Esophagus muscularis mucosa (tissue), 4 donors: ENCODE results near the gene BARX1. TPM values are rescaled to one million over a fixed set of nuclear protein-coding genes. Genes with fewer than 3 reads are reported as not detected.
A peak's percentile ranks its signal among the peaks of the same experiment; 100 is the strongest.
"Not testable (repeated sequence)": the region's sequence is repeated elsewhere in the genome, so short reads cannot be mapped to it uniquely, and the experiment has no call there.

Experiments
- DNase-seq: peaks from one replicate; pipeline ENCODE4 v3.0.0-alpha.2; 2017; ENCODE audit errors: extremely low spot score
- H3K27ac ChIP-seq, 4 donors: fragments of 200-600 bp; sonication (generic); replicated peaks in 1 of 4; 1 replicate in 3 of 4; 2 replicates in 1 of 4; pipeline ENCODE4 v1.5.1; 2016 to 2019; ENCODE audit warnings: mild to moderate bottlenecking in 1 of 4
- H3K27me3 ChIP-seq, 4 donors: fragments of 200-600 bp; sonication (generic); one replicate each; pipeline versions ENCODE4 v1.5.1 to v1.6.0; 2016 to 2019
- H3K36me3 ChIP-seq, 4 donors: fragments of 200-600 bp; sonication (generic); one replicate each; pipeline ENCODE4 v1.5.1; 2016 to 2019
- H3K4me1 ChIP-seq, 4 donors: fragments of 200-600 bp; sonication (generic); one replicate each; pipeline ENCODE4 v1.5.1; 2016 to 2019
- H3K4me3 ChIP-seq, 4 donors: fragments of 200-600 bp; sonication (generic); 1 replicate in 2 of 4; 2 replicates in 2 of 4; pipeline ENCODE4 v1.5.1; 2016 to 2019; ENCODE audit warnings: mild to moderate bottlenecking in 4 of 4, moderate library complexity in 1 of 4
- H3K9me3 ChIP-seq, 4 donors: fragments of 200-600 bp; sonication (generic); 1 replicate in 3 of 4; 2 replicates in 1 of 4; pipeline ENCODE4 v1.5.1; 2016 to 2019
- EP300 ChIP-seq: sonication (generic); formaldehyde crosslinking; IDR thresholded peaks from one replicate; pipeline ENCODE4 v1.6.1; 2017; ENCODE audit warnings: antibody characterized with exemption
- POLR2A ChIP-seq: fragments of 450-650 bp; IDR thresholded peaks from one replicate; pipeline ENCODE4 v1.6.1; 2017; ENCODE audit warnings: antibody characterized with exemption, moderate library complexity, mild to moderate bottlenecking, low read depth
- POLR2AphosphoS5 ChIP-seq, 2 donors: sonication (generic); formaldehyde crosslinking; IDR thresholded peaks; one replicate each; pipeline ENCODE4 v1.6.1; 2017; ENCODE audit warnings: antibody characterized with exemption in 2 of 2
- WGBS: methylation state at CpG from one replicate; pipeline ENCODE4 v1.1.5; 2018; 5-methylcytosine and 5-hydroxymethylcytosine counted together
- intact Hi-C: fragments of 100-400 bp; cut with DNase I; formaldehyde crosslinking; loops from one replicate; pipeline ENCODE4 v1.15.1; 2023
- total RNA-seq, 4 donors: library from RNA; depleted of rRNA; stranded (reverse); fragments of >200 nt; gene quantifications; one replicate each; pipeline versions ENCODE4 v1.1.0 to v1.2.1, GENCODE V29; 2016
- TF ChIP-seq, protein P1 (sequence below), 3 experiments: fragments of 200-600 bp in 2 of 3; fragments of 450-650 bp in 1 of 3; sonication (generic) in 2 of 3; IDR thresholded peaks; one replicate each; pipeline ENCODE4 v1.5.1; 2017 to 2019; ENCODE audit warnings: antibody characterized with exemption in 3 of 3, mild to moderate bottlenecking in 2 of 3, moderate library complexity in 1 of 3

BARX1 gene
- total RNA-seq, 4 donors from 2014 or later = 0.42 TPM; not detected in 3

GRCh38 chr9:93976081-93976480 is 20.9 kb upstream of the BARX1 start:
- TF ChIP-seq, protein P1, sequence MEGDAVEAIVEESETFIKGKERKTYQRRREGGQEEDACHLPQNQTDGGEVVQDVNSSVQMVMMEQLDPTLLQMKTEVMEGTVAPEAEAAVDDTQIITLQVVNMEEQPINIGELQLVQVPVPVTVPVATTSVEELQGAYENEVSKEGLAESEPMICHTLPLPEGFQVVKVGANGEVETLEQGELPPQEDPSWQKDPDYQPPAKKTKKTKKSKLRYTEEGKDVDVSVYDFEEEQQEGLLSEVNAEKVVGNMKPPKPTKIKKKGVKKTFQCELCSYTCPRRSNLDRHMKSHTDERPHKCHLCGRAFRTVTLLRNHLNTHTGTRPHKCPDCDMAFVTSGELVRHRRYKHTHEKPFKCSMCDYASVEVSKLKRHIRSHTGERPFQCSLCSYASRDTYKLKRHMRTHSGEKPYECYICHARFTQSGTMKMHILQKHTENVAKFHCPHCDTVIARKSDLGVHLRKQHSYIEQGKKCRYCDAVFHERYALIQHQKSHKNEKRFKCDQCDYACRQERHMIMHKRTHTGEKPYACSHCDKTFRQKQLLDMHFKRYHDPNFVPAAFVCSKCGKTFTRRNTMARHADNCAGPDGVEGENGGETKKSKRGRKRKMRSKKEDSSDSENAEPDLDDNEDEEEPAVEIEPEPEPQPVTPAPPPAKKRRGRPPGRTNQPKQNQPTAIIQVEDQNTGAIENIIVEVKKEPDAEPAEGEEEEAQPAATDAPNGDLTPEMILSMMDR (IDR thresholded peaks at IDR 0.05) = no peak
- TF ChIP-seq POLR2AphosphoS5 (IDR thresholded peaks at IDR 0.05) (no peak), POLR2A (no peak), EP300 (no peak)
- intact Hi-C loops = loop anchor here (5.0 kb wide), 1 partner anchor 549 kb away; no protein-coding TSS in a partner anchor

DNA sequence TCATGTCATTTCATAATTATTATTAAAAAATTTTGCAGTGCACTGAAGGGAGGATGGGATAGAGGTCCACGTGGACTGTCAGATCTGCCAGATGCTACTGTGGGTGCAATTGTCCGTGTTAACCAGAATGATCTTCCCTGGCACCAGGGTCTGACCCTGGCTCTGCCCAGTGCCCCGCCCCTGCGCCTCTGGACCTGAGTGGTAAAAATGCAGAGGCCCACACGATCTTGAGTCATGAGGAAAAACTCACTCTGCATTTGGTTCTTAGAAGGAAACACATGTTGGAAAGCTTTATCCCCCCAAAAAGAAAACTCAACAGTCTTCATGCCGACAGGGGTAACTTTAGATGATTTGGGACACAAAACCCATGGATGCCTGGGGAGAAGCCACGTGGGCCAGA is 20.1 kb upstream of the BARX1 start:
- Histone ChIP-seq H3K4me1 (no peaks in the 10 kb centered on the region), H3K9me3 (peaks cover 0 to 10% (median 3%) of the 10 kb centered on the region in 4 donors), H3K36me3 (no peaks in the 10 kb centered on the region), H3K27me3 (peaks cover 0 to 9% (median 0%) of the 10 kb centered on the region in 4 donors), H3K4me3 (no peak overlapping the region), H3K27ac (no peak overlapping the region)
- TF ChIP-seq POLR2AphosphoS5 (IDR thresholded peaks at IDR 0.05) (no peak), POLR2A (no peak), EP300 (no peak)
- TF ChIP-seq, protein P1 (IDR thresholded peaks at IDR 0.05) = no peak
- DNase-seq = peak; percentile 62
- 87% methylated on average over 6 of the region's 7 CpGs for WGBS
- intact Hi-C loops = loop anchor here (5.0 kb wide), 1 partner anchor 548 kb away; no protein-coding TSS in a partner anchor

More at GRCh38 chr9:93976081-93976480, 20.9 kb upstream of the BARX1 start:
- no peak for DNase-seq
- Histone ChIP-seq H3K27ac (no peak overlapping the region), H3K4me3 (no peak overlapping the region), H3K36me3 (no peaks in the 10 kb centered on the region), H3K27me3 (peaks cover 0 to 9% (median 0%) of the 10 kb centered on the region in 4 donors), H3K9me3 (peaks cover 0 to 10% (median 3%) of the 10 kb centered on the region in 4 donors), H3K4me1 (no peaks in the 10 kb centered on the region)
- WGBS = 91% methylated on average over 3 of the region's 3 CpGs

DNA sequence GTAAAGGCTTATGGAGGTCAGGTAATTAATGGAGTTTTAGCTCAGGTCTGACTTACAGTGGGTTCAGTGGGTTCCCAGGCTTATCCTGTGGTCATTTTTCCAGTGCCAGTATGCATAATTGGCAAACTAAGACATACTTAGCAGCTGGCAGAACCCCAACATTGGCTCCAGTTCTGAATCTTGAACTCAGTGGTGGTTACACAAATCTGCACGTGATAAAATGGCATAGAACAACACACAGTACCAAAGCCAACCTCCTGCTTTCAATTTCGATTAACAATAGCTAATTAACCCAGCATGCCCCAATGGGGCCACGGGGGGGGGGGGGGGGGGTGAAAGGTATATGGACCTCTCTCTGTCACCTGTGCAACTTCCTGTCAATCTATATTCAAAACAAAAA is 19.0 kb upstream of the BARX1 start:
- no peak for DNase-seq
- H3K9me3 ChIP-seq = peaks cover 0 to 10% (median 3%) of the 10 kb centered on the region in 4 donors
- no peaks in the 10 kb centered on the region for H3K36me3 ChIP-seq
- 69% methylated on average over 3 of the region's 3 CpGs for WGBS
- intact Hi-C loops = no loop called here
- TF ChIP-seq EP300 (no peak), POLR2AphosphoS5 (IDR thresholded peaks at IDR 0.05) (no peak), POLR2A (no peak)
- peaks cover 0 to 6% (median 0%) of the 10 kb centered on the region in 4 donors for H3K27me3 ChIP-seq
- no peaks in the 10 kb centered on the region for H3K4me1 ChIP-seq
- H3K27ac ChIP-seq = no peak overlapping the region
- H3K4me3 ChIP-seq = no peak overlapping the region

DNA sequence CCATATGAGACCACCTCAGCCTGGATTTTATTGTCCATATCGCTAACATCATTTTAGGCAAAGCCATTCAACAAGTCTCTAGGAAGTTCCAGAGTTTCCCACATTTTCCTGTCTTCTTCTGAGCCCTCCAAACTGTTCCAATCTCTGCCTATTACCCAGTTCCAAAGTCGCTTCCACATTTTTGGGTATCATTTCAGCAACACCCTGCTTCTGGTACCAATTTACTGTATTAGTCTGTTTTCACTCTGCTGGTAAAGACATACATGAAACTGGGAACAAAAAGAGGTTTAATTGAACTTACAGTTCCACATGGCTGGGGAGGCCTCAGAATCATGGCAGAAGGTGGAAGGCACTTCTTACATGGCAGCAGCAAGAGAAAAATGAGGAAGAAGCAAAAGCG is 17.5 kb upstream of the BARX1 start:
- WGBS = 89% methylated on average over 3 of the region's 3 CpGs
- H3K27ac ChIP-seq, H3K4me3 ChIP-seq, H3K4me1 ChIP-seq, H3K36me3 ChIP-seq, intact Hi-C loops: not testable (repeated sequence)
- Histone ChIP-seq H3K9me3 (peaks cover 0 to 10% (median 3%) of the 10 kb centered on the region in 4 donors), H3K27me3 (peaks cover 0 to 16% (median 0%) of the 10 kb centered on the region in 4 donors)
- DNase-seq = peak; percentile 5

DNA sequence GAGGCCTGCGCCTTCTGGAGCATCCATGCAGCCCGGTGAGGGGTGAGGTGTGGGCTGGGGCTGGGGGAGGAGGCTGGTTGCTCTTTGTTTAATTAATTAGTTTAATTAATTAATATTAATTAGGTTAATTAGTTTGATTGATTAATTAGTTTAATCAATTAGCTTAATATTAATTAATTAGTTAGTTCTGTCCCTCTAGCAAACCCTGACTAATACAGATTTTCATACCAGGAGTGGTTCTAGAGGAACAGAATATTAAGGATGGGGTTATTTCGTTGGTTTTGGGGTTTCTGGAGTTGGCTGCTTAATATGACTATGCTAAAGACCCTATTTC is 14.1 kb upstream of the BARX1 start:
- H3K27ac ChIP-seq = no peak overlapping the region
- no peaks in the 10 kb centered on the region for H3K4me1 ChIP-seq
- intact Hi-C loops = no loop called here
- H3K27me3 ChIP-seq = peaks cover 0 to 43% (median 0%) of the 10 kb centered on the region in 4 donors
- DNase-seq = no peak
- no peak overlapping the region for H3K4me3 ChIP-seq
- peaks cover 0 to 10% (median 3%) of the 10 kb centered on the region in 4 donors for H3K9me3 ChIP-seq
- TF ChIP-seq, protein P1 (IDR thresholded peaks at IDR 0.05) = no peak
- TF ChIP-seq EP300 = no peak
- no peak for TF ChIP-seq POLR2A
- no peak for TF ChIP-seq POLR2AphosphoS5 (IDR thresholded peaks at IDR 0.05)
- WGBS = 100% methylated on average over 3 of the region's 3 CpGs
- no peaks in the 10 kb centered on the region for H3K36me3 ChIP-seq
